ENCODE measurements around the gene F12.
A peak's percentile ranks its signal among the peaks of the same experiment; 100 is the strongest.

Gene F12

GRCh38 chr5:177409043-177409801, at the start of gene F12:
F12 (minus strand) TSS chr5:177409564; CDS start chr5:177409527, 37 bp downstream.
- Histone ChIP-seq H3K27ac (no peak within 1 kb of the TSS), H3K4me3 (no peak within 1 kb of the TSS)
- TF ChIP-seq CTCF (IDR thresholded peaks at IDR 0.05), result no peak
- DNase-seq (ENCODE audit: low spot score), result no peak

- no peak for DNase-seq (ENCODE audit: low spot score)
Observed at GRCh38 chr5:177458912-177459350, 49.6 kb upstream of the F12 start.

GRCh38 chr5:177457852-177458681, 48.7 kb upstream of the F12 start:
- no peak for DNase-seq (ENCODE audit: low spot score)
- Histone ChIP-seq H3K27ac (peak overlapping the region; percentile 22 to 88), H3K4me3 (no peak overlapping the region)
- no peak for TF ChIP-seq CTCF (IDR thresholded peaks at IDR 0.05)

More at GRCh38 chr5:177458912-177459350, 49.6 kb upstream of the F12 start:
- H3K27ac ChIP-seq, result no peak overlapping the region
- no peak for TF ChIP-seq CTCF (IDR thresholded peaks at IDR 0.05)
- no peak overlapping the region for H3K4me3 ChIP-seq

- peak overlapping the region; percentile 22 to 88 for H3K27ac ChIP-seq
- H3K4me3 ChIP-seq, result peak overlapping the region; percentile 28
- peak; percentile 47 for TF ChIP-seq CTCF (IDR thresholded peaks at IDR 0.05)
- peak; percentile 95 for DNase-seq (ENCODE audit: low spot score)
Observed at GRCh38 chr5:177456976-177457851, 47.9 kb upstream of the F12 start.

GRCh38 chr5:177456591-177456964, 47.2 kb upstream of the F12 start:
- TF ChIP-seq CTCF (IDR thresholded peaks at IDR 0.05), result no peak
- Histone ChIP-seq H3K27ac (peak overlapping the region; percentile 22 to 88), H3K4me3 (no peak overlapping the region)
- no peak for DNase-seq (ENCODE audit: low spot score)

- DNase-seq (ENCODE audit: low spot score), result peak; percentile 97
- peak; percentile 86 for TF ChIP-seq CTCF (IDR thresholded peaks at IDR 0.05)
- peak overlapping the region; percentile 71 for H3K4me3 ChIP-seq
- peak overlapping the region; percentile 22 to 77 for H3K27ac ChIP-seq
Observed at GRCh38 chr5:177455661-177456590, 46.6 kb upstream of the F12 start.

All from coronary artery (tissue), 2 donors.